ENCODE results near the gene SLC34A1. TPM values are rescaled to one million over a fixed set of nuclear protein-coding genes. Genes with fewer than 3 reads are reported as not detected.

The SLC34A1 gene
- total and polyA plus RNA-seq, 2 donors (not counting 1 experiment from before 2014, with no cell fraction given) = 0.06 TPM; not detected in 1

DNA sequence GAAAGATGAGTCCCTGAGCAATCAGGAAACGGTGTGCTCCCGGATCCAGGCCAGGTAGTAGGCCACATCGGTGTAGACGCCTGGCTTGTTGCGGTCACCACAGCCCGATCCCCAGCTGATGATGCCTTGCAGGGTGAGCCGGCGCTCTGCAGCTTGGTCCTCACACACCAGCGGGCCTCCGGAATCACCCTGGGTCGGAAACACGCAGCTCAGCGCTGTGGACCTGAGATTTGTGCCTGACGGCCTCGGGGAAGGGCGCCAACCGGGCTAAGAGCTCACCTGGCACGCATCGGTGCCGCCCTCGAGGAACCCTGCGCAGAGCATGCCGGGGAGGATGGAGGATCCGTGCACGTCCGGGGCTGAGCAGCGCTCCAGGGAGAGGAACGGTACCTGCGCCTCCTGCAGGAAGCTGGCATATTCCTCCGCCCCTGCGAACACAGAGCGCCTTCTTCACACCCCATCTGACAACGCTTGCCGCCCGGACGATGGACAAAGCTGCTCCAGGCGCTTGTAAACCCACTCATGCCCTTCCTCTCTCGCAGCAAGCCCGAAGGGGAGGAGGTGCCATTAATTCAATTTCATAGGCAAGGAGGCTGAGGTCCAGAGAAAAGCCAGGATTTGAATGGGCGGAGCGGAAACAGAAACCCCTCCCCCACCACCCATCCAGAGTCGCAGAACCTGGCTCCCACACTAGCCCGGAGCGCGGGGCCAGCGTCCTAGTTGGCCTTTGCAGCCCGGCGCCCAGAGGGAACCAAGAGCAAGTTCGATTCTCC lies 18.2 kb downstream of the SLC34A1 start:
- Histone ChIP-seq H3K27ac (ENCODE audit: low read length in 2 of 2) (no peak overlapping the region), H3K9ac (ENCODE audit: low read length) (peak overlapping the region; percentile 66), H2AFZ (ENCODE audit: insufficient read depth, low read depth, low read length, poor library complexity, severe bottlenecking) (peak overlapping the region; percentile 77), H3K9me3 (ENCODE audit: control extremely low read depth in 1 of 3, control insufficient read depth in 2 of 3, insufficient read depth in 1 of 3, low read length in 2 of 3) (peaks cover 0 to 19% (median 0%) of the 10 kb centered on the region in 3 donors), H3K27me3 (replicated peaks in 1 of 4; ENCODE audit: control extremely low read depth in 1 of 4, control insufficient read depth in 3 of 4, insufficient read depth in 4 of 4, low read length in 3 of 4) (peaks cover 0 to 40% (median 9%) of the 10 kb centered on the region in 4 experiments), H3K4me1 (ENCODE audit: control insufficient read depth in 2 of 2, insufficient read depth in 2 of 2, low read length in 2 of 2) (peaks cover 38 to 50% of the 10 kb centered on the region in 2 donors), H4K20me1 (ENCODE audit: control insufficient read depth, insufficient read depth, low read length, poor library complexity, severe bottlenecking) (no peaks in the 10 kb centered on the region), H3K4me3 (ENCODE audit: control extremely low read depth in 1 of 5, extremely low read depth in 1 of 5, insufficient read depth in 1 of 5, low read depth in 2 of 5, low read length in 4 of 5) (peak overlapping the region in 4 of 5 experiments; percentile 58 to 68 (median 62)), H3K79me2 (ENCODE audit: control insufficient read depth, insufficient read depth, low read length) (no peaks in the 10 kb centered on the region), H3K36me3 (replicated peaks in 1 of 2; ENCODE audit: control extremely low read depth in 1 of 2, control insufficient read depth in 1 of 2, extremely low read depth in 1 of 2, insufficient read depth in 2 of 2, low read length in 1 of 2) (no peaks in the 10 kb centered on the region), H3K4me2 (replicated peaks; ENCODE audit: low read depth, low read length, poor library complexity, severe bottlenecking) (peak overlapping the region; percentile 96)
- TF ChIP-seq, protein P1, sequence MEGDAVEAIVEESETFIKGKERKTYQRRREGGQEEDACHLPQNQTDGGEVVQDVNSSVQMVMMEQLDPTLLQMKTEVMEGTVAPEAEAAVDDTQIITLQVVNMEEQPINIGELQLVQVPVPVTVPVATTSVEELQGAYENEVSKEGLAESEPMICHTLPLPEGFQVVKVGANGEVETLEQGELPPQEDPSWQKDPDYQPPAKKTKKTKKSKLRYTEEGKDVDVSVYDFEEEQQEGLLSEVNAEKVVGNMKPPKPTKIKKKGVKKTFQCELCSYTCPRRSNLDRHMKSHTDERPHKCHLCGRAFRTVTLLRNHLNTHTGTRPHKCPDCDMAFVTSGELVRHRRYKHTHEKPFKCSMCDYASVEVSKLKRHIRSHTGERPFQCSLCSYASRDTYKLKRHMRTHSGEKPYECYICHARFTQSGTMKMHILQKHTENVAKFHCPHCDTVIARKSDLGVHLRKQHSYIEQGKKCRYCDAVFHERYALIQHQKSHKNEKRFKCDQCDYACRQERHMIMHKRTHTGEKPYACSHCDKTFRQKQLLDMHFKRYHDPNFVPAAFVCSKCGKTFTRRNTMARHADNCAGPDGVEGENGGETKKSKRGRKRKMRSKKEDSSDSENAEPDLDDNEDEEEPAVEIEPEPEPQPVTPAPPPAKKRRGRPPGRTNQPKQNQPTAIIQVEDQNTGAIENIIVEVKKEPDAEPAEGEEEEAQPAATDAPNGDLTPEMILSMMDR (IDR thresholded peaks at IDR 0.05) = no peak
- 28% methylated on average over 46 of the region's 49 CpGs for WGBS (ENCODE audit: insufficient coverage)
- Mint-ChIP-seq H3K27me3 (peaks cover 14% of the 10 kb centered on the region), H3K9me3 (ENCODE audit: insufficient read depth) (no peaks in the 10 kb centered on the region), H3K27ac (peak overlapping the region; percentile 26), H3K4me3 (peak overlapping the region; percentile 84), H3K4me1 (peaks cover 39% of the 10 kb centered on the region)
- DNase-seq (peak; percentile 73), ATAC-seq (ENCODE audit: low read depth) (no peak)
- intact Hi-C loops (cut with micrococcal nuclease) = loop anchor here (1.0 to 10.0 kb wide), 3 partner anchors 12 to 288 kb away; partner anchors contain the start of gene B4GALT7
- POLR2A ChIA-PET = interaction anchor here (0.9 to 5.6 kb wide), 8 partner anchors 12 to 52 kb away, joined by 3 to 87 read pairs (median 18); partner anchors contain the start of genes GRK6 and PRR7
- CTCF ChIA-PET = interaction anchor here (0.8 to 12.7 kb wide), 23 partner anchors 11 to 289 kb away, joined by 3 to 628 read pairs (median 5); partner anchors contain the start of genes GRK6, PDLIM7 and PRR7
